H4 (cell line): Measurements from ENCODE around the gene SLC38A2. TPM values are rescaled to one million over a fixed set of nuclear protein-coding genes. Genes with fewer than 3 reads are reported as not detected.

ENCODE experiments used
- DNase-seq: peaks from one replicate; pipeline ENCODE4 v3.0.0-alpha.2; 2015; ENCODE audit warnings: low spot score
- total RNA-seq: library from RNA; depleted of rRNA; stranded (reverse); fragments of >200 nt; shearing (Covaris generic); gene quantifications from 2 replicates; pipeline ENCODE4 v1.2.3, GENCODE V29; 2014; rRNA removed

SLC38A2 gene
- total RNA-seq, 1 experiment from 2014 or later = 263 TPM

DNA sequence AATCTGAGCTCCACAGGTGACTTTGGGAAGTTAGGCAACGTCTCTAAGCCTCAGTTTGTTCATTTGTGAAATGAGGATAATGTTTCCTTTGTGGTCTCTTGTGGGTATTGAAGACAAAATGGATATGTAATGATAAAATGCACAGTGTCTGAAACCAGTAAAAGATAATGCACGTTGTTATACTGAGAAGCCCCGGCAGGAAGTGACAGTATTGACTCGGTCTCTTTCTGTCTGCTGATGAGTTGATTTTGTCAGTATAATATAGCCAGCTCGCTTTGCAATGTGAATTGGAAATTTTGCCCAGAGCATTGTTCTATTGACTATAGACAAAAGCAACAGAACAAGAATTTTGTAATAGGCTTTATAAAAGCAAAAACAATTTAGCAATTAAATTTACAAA is 54.5 kb downstream of the SLC38A2 start:
- no peak for DNase-seq

Other genes with a start within 250 kb of the SLC38A2 start
- gene SLC38A1, start 103.7 kb downstream of the SLC38A2 start, total RNA-seq = 75.5 and 111 TPM in 2 replicates